Spleen (tissue), 13 donors: Measurements from ENCODE around the gene DENND1B. TPM values are rescaled to one million over a fixed set of nuclear protein-coding genes. Genes with fewer than 3 reads are reported as not detected.
A peak's percentile ranks its signal among the peaks of the same experiment; 100 is the strongest.

ENCODE experiments used
- DNase-seq: peaks from one replicate; pipeline ENCODE4 v3.0.0-alpha.2; 2020
- H3K27ac ChIP-seq, 8 donors: fragments of 200-600 bp; sonication (generic) in 7 of 8; 1 replicate in 4 of 8; 2 replicates in 4 of 8; pipeline versions ENCODE4 v1.5.0 to v1.8.0; 2016 to 2021; ENCODE audit warnings: inconsistent platforms in 4 of 8, mild to moderate bottlenecking in 4 of 8, moderate library complexity in 1 of 8
- H3K27me3 ChIP-seq, 7 donors: fragments of 200-600 bp; sonication (generic) in 6 of 7; replicated peaks in 1 of 7; 1 replicate in 4 of 7; 2 replicates in 3 of 7; pipeline versions ENCODE4 v1.5.0 to v1.8.0; 2016 to 2021; ENCODE audit warnings: inconsistent platforms in 3 of 7, mild to moderate bottlenecking in 1 of 7
- H3K36me3 ChIP-seq, 6 donors: fragments of 200-600 bp; sonication (generic) in 5 of 6; 1 replicate in 4 of 6; 2 replicates in 2 of 6; pipeline versions ENCODE4 v1.5.0 to v1.8.0; 2016 to 2021; ENCODE audit warnings: inconsistent platforms in 2 of 6
- H3K4me1 ChIP-seq, 6 donors: fragments of 200-600 bp; sonication (generic) in 5 of 6; 1 replicate in 3 of 6; 2 replicates in 3 of 6; pipeline versions ENCODE4 v1.5.0 to v1.8.0; 2016 to 2021; ENCODE audit warnings: inconsistent platforms in 3 of 6
- H3K4me3 ChIP-seq, 8 donors: fragments of 200-600 bp; sonication (generic) in 7 of 8; 1 replicate in 4 of 8; 2 replicates in 4 of 8; pipeline versions ENCODE4 v1.5.0 to v1.8.0; 2016 to 2021; ENCODE audit warnings: inconsistent platforms in 4 of 8, mild to moderate bottlenecking in 4 of 8, moderate library complexity in 2 of 8
- H3K9me3 ChIP-seq, 8 donors: fragments of 200-600 bp; sonication (generic) in 7 of 8; 1 replicate in 4 of 8; 2 replicates in 4 of 8; pipeline versions ENCODE4 v1.5.0 to v1.8.0; 2016 to 2021; ENCODE audit warnings: inconsistent platforms in 4 of 8
- CTCF ChIP-seq, 11 experiments: fragments of 200-600 bp in 7 of 11; fragments of 450-650 bp in 4 of 11; sonication (generic) in 4 of 11; IDR thresholded peaks in 8 of 11; conservative IDR thresholded peaks in 3 of 11; 1 replicate in 7 of 11; 2 replicates in 4 of 11; pipeline versions ENCODE4 v1.4.0 to v1.8.0; 2016 to 2021; ENCODE audit warnings: antibody characterized with exemption in 11 of 11, inconsistent platforms in 4 of 11, mild to moderate bottlenecking in 1 of 11
- POLR2A ChIP-seq, 3 donors: fragments of 450-650 bp; IDR thresholded peaks; one replicate each; pipeline ENCODE4 v1.5.1; 2017; ENCODE audit warnings: antibody characterized with exemption in 3 of 3, mild to moderate bottlenecking in 1 of 3
- POLR2AphosphoS5 ChIP-seq, 3 donors: sonication (generic); formaldehyde crosslinking; IDR thresholded peaks; one replicate each; pipeline ENCODE4 v1.5.1; 2017; ENCODE audit warnings: antibody characterized with exemption in 3 of 3
- WGBS, 5 donors: extraction: QIAGEN DNeasy Blood & Tissue Kit in 3 of 5; methylation state at CpG; one replicate each; pipeline versions ENCODE4 v1.1.5 to v1.1.7; 2013 to 2018; 5-methylcytosine and 5-hydroxymethylcytosine counted together
- intact Hi-C: fragments of 100-400 bp; cut with DNase I; formaldehyde crosslinking; loops from one replicate; pipeline ENCODE4 v1.15.0; 2023; ENCODE audit warnings: low total_unique reads
- long read RNA-seq, 2 donors: transcript quantifications; one replicate each; lab custom pipeline, GENCODE V29; 2026
- polyA plus RNA-seq, 3 donors: library from polyadenylated mRNA; stranded (reverse); fragments of 200-250 nt; gene quantifications; one replicate each; pipeline ENCODE4 v1.2.1, GENCODE V29; 2013
- total RNA-seq, 7 donors: library from RNA; depleted of rRNA in 3 of 7; stranded (reverse); fragments of >200 nt in 3 of 7; fragmentation: NEBNext Ultra II Directional in 4 of 7; extraction: Animal tissue kit (Norgen Biotek cat#: 25700) in 4 of 7; gene quantifications; one replicate each; pipeline versions ENCODE4 v1.1.0 to v1.2.1, GENCODE V29; 2016 to 2021
- donor health status: healthy with polysubstance abuse.
- donor health status: DM: no; HTN: no; CAD: no; lungs with moderate emphysema.
- donor health status: DM: no; HTN: no; CAD: no.
- donor health status: Bipolar disorder and iron deficiency.
- donor health status: healthy.
- donor health status: DM: no; HTN: no; CAD: no.
- donor health status: DM: yes; HTN: yes; CAD: no.

DENND1B gene
- total RNA-seq, result 10 to 100 TPM; 18.3 to 31.8 (median 20.9) TPM
- 1 to 10 TPM; 2.8 to 4.1 (median 3.5) TPM for polyA plus RNA-seq
- long read RNA-seq, donor 1, result 0 reads
- long read RNA-seq, donor 2, partial matches to known transcripts, result 0 of 1 reads
- long read RNA-seq, donor 2, other reads (novel, unspliced or antisense), result 0 of 1 reads

DNA sequence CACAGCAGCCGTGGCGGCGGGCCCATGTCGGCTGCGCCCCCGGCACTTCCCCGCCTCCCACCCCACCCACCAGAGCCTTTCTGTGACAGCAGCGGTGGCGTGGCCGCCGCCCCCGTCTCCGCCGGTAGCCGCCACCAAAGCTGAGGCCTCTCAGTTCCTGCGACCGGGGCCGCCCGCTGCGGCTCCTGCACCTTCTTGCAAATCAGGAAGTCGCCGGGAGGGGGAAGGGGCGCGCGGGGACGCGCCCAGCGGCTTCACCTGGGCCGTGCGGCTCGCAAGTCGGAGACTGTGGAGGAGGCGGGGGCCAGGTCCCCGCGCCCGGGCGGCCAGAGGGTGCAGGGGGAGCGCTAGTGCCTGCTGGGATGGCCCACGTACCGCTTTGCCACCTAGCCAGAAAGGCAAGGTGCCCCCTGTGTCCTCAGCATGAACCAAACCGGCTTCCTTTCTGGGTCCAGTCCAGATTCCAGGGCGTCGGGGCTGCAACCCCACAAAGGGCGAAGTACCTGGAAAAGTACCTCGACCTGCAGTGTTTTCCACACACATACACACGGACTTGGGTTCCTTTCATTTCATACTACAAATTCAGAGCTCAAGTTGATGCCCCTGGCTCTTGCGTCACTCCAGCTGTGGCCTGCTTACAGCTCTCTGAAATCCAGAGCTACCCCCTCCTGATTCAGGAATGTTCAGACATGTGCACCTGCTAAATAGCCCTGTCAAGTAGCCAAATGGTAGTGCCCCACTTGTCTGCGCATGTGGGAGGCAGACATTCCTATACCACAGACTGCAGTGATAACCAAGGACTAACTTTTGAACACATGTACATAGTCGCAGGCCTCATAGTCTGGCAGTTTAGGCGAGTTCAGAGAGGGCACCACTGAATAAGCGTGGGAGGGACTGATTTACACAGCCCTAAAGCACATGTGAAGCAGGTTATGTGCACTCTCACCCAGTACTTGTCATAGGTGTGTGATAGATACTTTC, at the start of gene DENND1B:
TSS of gene DENND1B (minus strand) at position 199 of the 981 bp plus-strand sequence. CDS start 325 bp downstream, outside the sequence.
- Histone ChIP-seq H3K27me3 (no peaks in the 10 kb centered on the region), H3K36me3 (peaks cover 0 to 8% (median 0%) of the 10 kb centered on the region in 6 donors), H3K4me3 (peak within 1 kb of the TSS; percentile 54 to 91 (median 68)), H3K9me3 (no peaks in the 10 kb centered on the region), H3K27ac (peak within 1 kb of the TSS; percentile 72 to 98 (median 94)), H3K4me1 (peaks cover 38 to 76% (median 64%) of the 10 kb centered on the region in 6 donors)
- peak; percentile 98 for DNase-seq
- 6 to 22% (median 8%) methylated on average over 20 to 51 of the region's 51 CpGs for WGBS, 5 donors
- intact Hi-C loops, result no loop called here
- TF ChIP-seq POLR2A (IDR thresholded peaks at IDR 0.05), result peak in 1 of 3 donors; percentile 6
- peak; percentile 78 to 87 (median 85) for TF ChIP-seq POLR2AphosphoS5 (IDR thresholded peaks at IDR 0.05)
- peak in 7 of 11 experiments; percentile 28 to 55 (median 37) for TF ChIP-seq CTCF (IDR thresholded peaks at IDR 0.05 in 8 of 11, conservative IDR thresholded peaks at IDR 0.05 in 3 of 11)

- TF ChIP-seq CTCF (IDR thresholded peaks at IDR 0.05 in 8 of 11, conservative IDR thresholded peaks at IDR 0.05 in 3 of 11) (no peak), POLR2AphosphoS5 (IDR thresholded peaks at IDR 0.05) (no peak), POLR2A (IDR thresholded peaks at IDR 0.05) (no peak)
- no peak for DNase-seq
- Histone ChIP-seq H3K4me3 (no peak overlapping the region), H3K4me1 (no peaks in the 10 kb centered on the region), H3K9me3 (peaks cover 0 to 4% (median 0%) of the 10 kb centered on the region in 8 donors), H3K27ac (no peak overlapping the region), H3K27me3 (no peaks in the 10 kb centered on the region), H3K36me3 (no peaks in the 10 kb centered on the region)
- 84 to 93% (median 90%) methylated on average over 2 of the region's 2 CpGs for WGBS, 5 donors
- intact Hi-C loops, result no loop called here
Observed at GRCh38 chr1:197814306-197814705, 39.0 kb upstream of the DENND1B start.

- DNase-seq, result no peak
- H3K27me3 ChIP-seq, result no peaks in the 10 kb centered on the region
- WGBS, 5 donors, result 67 to 81% (median 78%) methylated on average over 5 of the region's 5 CpGs
- intact Hi-C loops, result no loop called here
- H3K4me3 ChIP-seq, result no peak overlapping the region
- no peaks in the 10 kb centered on the region for H3K4me1 ChIP-seq
- no peaks in the 10 kb centered on the region for H3K36me3 ChIP-seq
- H3K27ac ChIP-seq, result no peak overlapping the region
- no peak for TF ChIP-seq POLR2AphosphoS5 (IDR thresholded peaks at IDR 0.05)
- TF ChIP-seq CTCF (IDR thresholded peaks at IDR 0.05 in 8 of 11, conservative IDR thresholded peaks at IDR 0.05 in 3 of 11), result no peak
- no peak for TF ChIP-seq POLR2A (IDR thresholded peaks at IDR 0.05)
- peaks cover 0 to 4% (median 0%) of the 10 kb centered on the region in 8 donors for H3K9me3 ChIP-seq
Observed at GRCh38 chr1:197813741-197814140, 38.5 kb upstream of the DENND1B start.

DNA sequence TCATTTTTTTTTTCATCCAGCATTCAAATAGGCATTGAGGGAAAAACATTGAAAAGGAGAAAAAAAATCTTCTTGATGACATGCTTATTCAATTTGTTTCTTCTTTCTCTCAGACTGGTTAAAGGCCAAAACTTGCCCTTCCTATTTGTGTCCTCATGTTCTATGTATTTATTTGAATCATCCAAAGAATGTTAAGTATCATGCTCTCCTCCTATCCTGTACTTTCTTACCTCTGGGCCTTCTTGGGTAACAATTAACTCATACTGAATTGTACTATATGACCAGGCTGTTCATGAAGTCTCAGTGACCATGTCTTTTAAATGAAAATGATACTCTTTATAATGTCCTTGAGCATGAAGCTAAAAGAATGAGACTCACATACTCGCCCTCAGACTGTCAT, 36.5 kb upstream of the DENND1B start:
- Histone ChIP-seq H3K27ac (no peak overlapping the region), H3K27me3 (no peaks in the 10 kb centered on the region), H3K4me1 (no peaks in the 10 kb centered on the region), H3K36me3 (no peaks in the 10 kb centered on the region), H3K4me3 (no peak overlapping the region), H3K9me3 (peaks cover 0 to 4% (median 0%) of the 10 kb centered on the region in 8 donors)
- 62 to 87% (median 70%) methylated on average over 1 of the region's 1 CpG for WGBS, 5 donors
- TF ChIP-seq POLR2A (IDR thresholded peaks at IDR 0.05) (no peak), POLR2AphosphoS5 (IDR thresholded peaks at IDR 0.05) (no peak), CTCF (IDR thresholded peaks at IDR 0.05 in 8 of 11, conservative IDR thresholded peaks at IDR 0.05 in 3 of 11) (no peak)
- DNase-seq, result no peak
- intact Hi-C loops, result no loop called here
